Stimulated activated CD8-positive, alpha-beta memory T cell treated with anti-CD3 and anti-CD28 coated beads, Interleukin-4, amount 100 ng/mL, for 1 hour (primary cell): ENCODE measurements around the gene MLF2.

ENCODE experiments used
- DNase-seq, 2 donors: peaks; one replicate each; pipeline ENCODE4 v3.0.0-alpha.2; 2020; ENCODE audit warnings: low read depth in 2 of 2, low spot score in 1 of 2

The MLF2 gene

DNA sequence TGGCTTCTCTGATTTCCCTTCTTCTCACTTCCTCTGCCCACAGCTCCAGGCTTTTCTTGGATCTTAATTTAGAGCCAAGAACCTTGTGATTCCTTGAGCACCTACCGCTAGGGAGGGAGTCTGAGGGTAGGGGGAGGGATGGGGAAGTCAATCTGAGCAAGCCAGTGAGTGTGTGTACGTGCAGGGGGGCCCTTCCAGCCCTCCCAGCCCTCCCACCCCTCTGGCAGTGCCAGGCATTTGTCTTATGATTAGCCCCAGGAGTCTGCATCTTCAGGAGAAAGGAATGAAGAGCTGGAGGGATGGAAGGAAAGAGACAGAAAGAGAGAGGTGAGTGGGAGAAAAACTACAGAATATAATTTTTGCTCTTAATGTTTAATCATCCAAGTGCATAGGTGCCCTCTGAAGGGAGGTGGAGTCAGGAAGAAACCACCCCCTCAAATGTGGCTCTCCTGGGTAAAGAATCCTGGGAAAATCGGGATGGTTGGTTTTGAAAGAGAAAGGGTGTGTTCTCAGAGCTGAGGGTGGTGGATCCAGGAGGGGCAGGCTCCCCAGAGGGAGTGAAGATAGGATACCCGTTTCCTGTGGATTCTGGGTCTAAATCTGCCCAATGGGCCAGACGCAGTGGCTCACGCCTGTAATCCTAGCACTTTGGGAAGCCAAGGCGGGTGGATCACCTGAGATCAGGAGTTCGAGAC, 54.4 kb downstream of the MLF2 start:
- no peak for DNase-seq
